ENCODE results near the gene UGT2B7. TPM values are rescaled to one million over a fixed set of nuclear protein-coding genes. Genes with fewer than 3 reads are reported as not detected.
"Not testable (repeated sequence)": the region's sequence is repeated elsewhere in the genome, so short reads cannot be mapped to it uniquely, and the experiment has no call there.

The UGT2B7 gene
- total RNA-seq, 1 experiment from 2014 or later, result not detected

- DNase-seq (ENCODE audit: low read depth), result no peak
These were observed 7.8 kb upstream of the UGT2B7 start for GRCh38 chr4:69088473-69088872.

GRCh38 chr4:69089388-69089787, 6.9 kb upstream of the UGT2B7 start:
- DNase-seq (ENCODE audit: low read depth), result no peak

DNA sequence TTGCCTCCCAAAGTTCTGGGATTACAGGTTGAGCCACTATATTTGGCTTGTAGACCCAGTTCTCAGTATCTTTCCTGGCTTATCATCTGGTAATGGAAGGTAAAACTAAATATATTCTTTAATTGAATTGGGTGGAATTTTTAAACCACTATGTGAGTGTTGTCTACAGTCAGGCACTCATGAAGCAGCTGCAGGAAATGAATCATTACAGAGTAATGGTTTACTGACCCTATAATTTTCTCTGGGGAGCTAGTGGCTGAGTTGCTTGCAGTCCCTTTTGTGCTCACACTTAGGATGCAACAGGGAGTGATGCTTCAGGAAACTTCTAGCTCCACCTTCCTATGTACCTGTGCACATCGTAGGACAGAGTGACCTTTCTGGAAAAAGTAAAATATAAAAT, 4.1 kb upstream of the UGT2B7 start:
- DNase-seq (ENCODE audit: low read depth), result no peak

DNA sequence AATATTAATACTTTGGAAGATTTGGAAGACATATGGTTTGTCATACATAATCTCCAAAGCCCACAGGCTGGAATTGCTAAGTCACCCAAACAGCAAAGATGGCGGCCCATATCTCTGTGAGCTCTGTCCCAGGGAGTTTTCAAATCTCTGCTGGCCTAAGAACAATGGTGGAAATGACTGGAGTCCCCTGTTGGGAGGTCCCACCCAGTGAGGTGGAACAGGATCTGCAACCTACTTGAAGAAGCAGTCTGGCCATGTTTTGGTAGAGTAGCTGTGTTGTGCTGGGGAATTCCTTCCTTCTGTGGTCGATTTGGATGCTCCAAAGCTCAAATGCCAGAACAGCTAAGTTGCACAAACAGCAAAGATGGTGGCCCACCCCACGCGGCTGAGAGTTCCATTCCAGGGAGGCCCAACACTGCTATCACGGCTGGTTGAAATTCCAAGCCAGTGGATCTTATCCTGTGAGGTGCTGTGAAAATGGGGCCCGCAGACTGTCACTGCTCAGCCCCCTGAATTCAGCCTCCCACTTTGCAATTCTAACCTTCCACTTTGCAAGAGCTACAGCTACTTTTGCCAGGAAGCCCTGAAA, 3.2 kb upstream of the UGT2B7 start:
- DNase-seq (ENCODE audit: low read depth), result no peak

- no peak for DNase-seq (ENCODE audit: low read depth)
These were observed 2.6 kb upstream of the UGT2B7 start for GRCh38 chr4:69093681-69094080.

- no peak for DNase-seq (ENCODE audit: low read depth)
These were observed 958 bp upstream of the UGT2B7 start for GRCh38 chr4:69095301-69095731.

GRCh38 chr4:69096810-69097209, 536 bp downstream of the UGT2B7 start:
- DNase-seq (ENCODE audit: low read depth), result no peak

DNA sequence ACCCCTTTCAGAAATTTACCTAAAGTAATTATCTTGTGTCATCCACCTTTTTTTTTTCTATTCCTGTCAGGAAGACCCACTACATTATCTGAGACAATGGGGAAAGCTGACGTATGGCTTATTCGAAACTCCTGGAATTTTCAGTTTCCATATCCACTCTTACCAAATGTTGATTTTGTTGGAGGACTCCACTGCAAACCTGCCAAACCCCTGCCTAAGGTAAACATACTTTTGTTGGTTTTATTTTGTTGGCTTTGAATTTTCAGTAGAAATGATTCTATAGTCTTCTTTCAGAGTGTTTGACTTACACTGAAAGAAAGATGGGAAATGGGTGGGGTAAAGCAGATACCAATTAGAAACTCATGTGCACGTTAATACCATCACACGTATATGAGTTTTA, 2.2 kb downstream of the UGT2B7 start:
- no peak for DNase-seq (ENCODE audit: low read depth)

DNA sequence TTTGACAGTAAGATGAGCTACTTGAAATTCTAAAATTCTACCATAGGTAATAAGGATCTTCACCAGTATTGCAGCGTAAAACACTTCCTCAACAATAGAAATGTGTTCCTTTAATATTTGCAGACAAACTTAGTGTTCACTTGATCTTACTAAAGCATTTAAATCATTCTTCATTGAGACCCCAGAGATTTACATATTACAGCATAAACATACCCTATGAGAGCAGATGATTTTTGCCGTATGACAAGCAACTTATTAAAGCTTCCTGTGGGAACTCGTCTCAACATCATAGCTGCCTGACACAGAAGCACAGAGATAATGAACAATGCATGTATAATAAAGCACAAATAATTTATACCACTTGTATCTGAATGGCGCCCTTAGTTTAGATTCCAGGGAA, 3.6 kb downstream of the UGT2B7 start:
- no peak for DNase-seq (ENCODE audit: low read depth)

DNA sequence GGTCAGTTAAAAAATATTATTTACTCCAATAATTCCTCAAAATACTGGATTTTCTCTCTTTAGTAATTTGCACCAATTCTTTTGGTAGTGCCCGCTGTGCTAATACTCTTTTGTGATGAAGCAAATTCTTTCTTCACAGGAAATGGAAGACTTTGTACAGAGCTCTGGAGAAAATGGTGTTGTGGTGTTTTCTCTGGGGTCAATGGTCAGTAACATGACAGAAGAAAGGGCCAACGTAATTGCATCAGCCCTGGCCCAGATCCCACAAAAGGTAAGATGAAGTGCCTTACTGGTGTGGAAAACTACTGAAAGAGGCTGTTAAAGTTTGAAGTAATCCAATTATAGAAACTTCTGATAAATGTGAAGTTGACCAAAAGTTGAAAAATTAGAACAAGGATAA, 6.4 kb downstream of the UGT2B7 start:
- not testable (repeated sequence) for DNase-seq (ENCODE audit: low read depth)

- no peak for DNase-seq (ENCODE audit: low read depth)
These were observed 8.5 kb downstream of the UGT2B7 start for GRCh38 chr4:69104719-69105275.

GRCh38 chr4:69115151-69115850, 19.0 kb downstream of the UGT2B7 start:
- DNase-seq (ENCODE audit: low read depth), result not testable (repeated sequence)

DNA sequence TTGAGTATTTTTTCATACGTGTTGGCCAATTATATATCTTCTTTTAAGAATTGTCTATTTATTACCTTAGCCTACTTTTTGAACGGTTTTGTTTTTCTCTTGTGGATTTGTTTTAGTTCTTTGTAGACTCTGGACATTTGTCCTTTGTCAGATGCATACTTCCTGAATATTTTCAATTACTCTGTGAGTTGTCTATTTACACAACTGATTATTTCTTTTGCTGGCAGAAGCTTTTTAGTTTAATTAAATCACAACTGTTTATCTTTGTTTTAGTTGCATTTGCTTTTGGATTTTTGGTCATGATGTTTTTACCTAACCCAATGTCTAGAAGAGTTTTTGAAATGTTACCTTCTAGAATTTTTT, 19.6 kb downstream of the UGT2B7 start:
- no peak for DNase-seq (ENCODE audit: low read depth)

- no peak for DNase-seq (ENCODE audit: low read depth)
These were observed 20.5 kb downstream of the UGT2B7 start for GRCh38 chr4:69116645-69117321.

DNA sequence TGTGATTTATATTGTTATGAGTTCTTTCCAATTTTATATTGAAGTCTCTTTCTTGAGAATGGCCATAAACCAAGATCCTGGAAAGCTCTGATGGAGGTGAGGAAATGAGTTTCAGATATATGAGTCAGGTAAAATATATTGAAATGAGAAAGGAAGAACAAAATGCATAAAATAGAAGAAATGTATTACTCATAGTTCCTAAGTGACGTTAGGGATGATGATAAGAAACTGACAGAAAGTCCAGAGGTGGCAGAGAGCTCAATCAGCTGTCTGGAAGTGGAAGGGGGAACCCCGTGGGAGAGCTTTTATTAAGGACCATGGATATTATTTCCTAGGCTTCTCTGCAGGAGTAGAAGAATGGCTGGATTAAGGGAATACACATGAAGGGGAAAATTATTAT, 24.6 kb downstream of the UGT2B7 start:
- no peak for DNase-seq (ENCODE audit: low read depth)

- DNase-seq (ENCODE audit: low read depth), result no peak
These were observed 26.2 kb downstream of the UGT2B7 start for GRCh38 chr4:69122476-69122875.

- DNase-seq (ENCODE audit: low read depth), result no peak
These were observed 28.7 kb downstream of the UGT2B7 start for GRCh38 chr4:69124941-69125340.

GRCh38 chr4:69126024-69126423, 29.8 kb downstream of the UGT2B7 start:
- DNase-seq (ENCODE audit: low read depth), result no peak

DNA sequence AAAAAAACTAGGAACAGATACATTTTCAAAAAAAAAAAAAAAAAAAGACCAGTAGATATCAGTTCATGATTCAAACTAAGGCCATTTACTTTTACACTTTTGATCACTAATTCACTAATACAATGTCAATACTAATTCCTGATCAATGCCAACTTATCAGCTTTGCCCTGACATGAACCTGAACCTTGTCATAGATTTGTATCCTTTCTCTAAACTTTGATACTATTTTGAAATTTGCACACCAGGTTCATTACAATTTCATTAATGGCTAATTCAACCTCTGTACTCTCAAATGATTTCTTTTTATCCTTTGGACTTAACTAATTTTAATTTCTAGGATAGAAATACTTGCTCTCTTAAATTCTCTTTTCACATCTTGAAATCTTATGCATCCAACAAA, 37.7 kb downstream of the UGT2B7 start:
- DNase-seq (ENCODE audit: low read depth), result no peak

DNA sequence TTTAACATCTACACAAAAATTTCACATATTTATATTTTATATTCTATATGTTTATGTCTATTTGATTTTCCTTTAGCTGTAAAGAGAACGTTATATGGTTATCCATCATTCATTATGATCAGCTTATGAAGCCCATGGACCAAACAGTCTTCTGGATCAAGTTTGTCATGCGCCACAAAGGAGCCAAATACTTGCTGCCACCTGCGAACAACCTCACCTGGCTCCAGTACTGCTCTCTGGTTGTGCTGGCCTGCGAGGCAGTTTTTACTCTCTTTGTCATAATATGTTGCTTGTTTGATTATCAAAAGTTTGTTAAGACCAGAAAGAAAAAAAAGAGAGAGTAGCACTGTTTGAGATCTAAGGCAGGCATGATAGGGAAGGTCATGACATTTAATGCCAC, 38.2 kb downstream of the UGT2B7 start:
- no peak for DNase-seq (ENCODE audit: low read depth)

- DNase-seq (ENCODE audit: low read depth), result no peak
These were observed 45.0 kb downstream of the UGT2B7 start for GRCh38 chr4:69141320-69141719.

GRCh38 chr4:69147334-69147733, 51.1 kb downstream of the UGT2B7 start:
- DNase-seq (ENCODE audit: low read depth), result no peak

- no peak for DNase-seq (ENCODE audit: low read depth)
These were observed 57.7 kb downstream of the UGT2B7 start for GRCh38 chr4:69154021-69154420.
